ENCODE data around the gene KLHL24.
"Not testable (repeated sequence)": the region's sequence is repeated elsewhere in the genome, so short reads cannot be mapped to it uniquely, and the experiment has no call there.

Gene KLHL24

GRCh38 chr3:183695569-183696364 is 60.3 kb downstream of the KLHL24 start:
- no peak for DNase-seq (ENCODE audit: low spot score)

GRCh38 chr3:183697123-183697609 is 61.7 kb downstream of the KLHL24 start:
- DNase-seq (ENCODE audit: low spot score) = no peak

GRCh38 chr3:183697610-183698317 is 62.3 kb downstream of the KLHL24 start, which contains the start of gene YEATS2:
TSS of gene YEATS2 (plus strand) at chr3:183697797. CDS start at chr3:183715163, 17,366 bp downstream.
- DNase-seq (ENCODE audit: low spot score) = peak; percentile 99

- peak; percentile 77 for DNase-seq (ENCODE audit: low spot score)
Observed at GRCh38 chr3:183698318-183698751, 62.9 kb downstream of the KLHL24 start.

- no peak for DNase-seq (ENCODE audit: low spot score)
Observed at GRCh38 chr3:183698756-183699155, 63.3 kb downstream of the KLHL24 start.

GRCh38 chr3:183699238-183699947 is 64.0 kb downstream of the KLHL24 start:
- no peak for DNase-seq (ENCODE audit: low spot score)

- DNase-seq (ENCODE audit: low spot score) = no peak
Observed at GRCh38 chr3:183701744-183702143, 66.3 kb downstream of the KLHL24 start.

- DNase-seq (ENCODE audit: low spot score) = not testable (repeated sequence)
Observed at GRCh38 chr3:183703892-183704291, 68.5 kb downstream of the KLHL24 start.

- no peak for DNase-seq (ENCODE audit: low spot score)
Observed at GRCh38 chr3:183710231-183710630, 74.8 kb downstream of the KLHL24 start.

GRCh38 chr3:183711516-183711915 is 76.1 kb downstream of the KLHL24 start:
- no peak for DNase-seq (ENCODE audit: low spot score)

GRCh38 chr3:183714622-183715021 is 79.2 kb downstream of the KLHL24 start:
- DNase-seq (ENCODE audit: low spot score) = no peak

- DNase-seq (ENCODE audit: low spot score) = no peak
Observed at GRCh38 chr3:183718012-183718411, 82.6 kb downstream of the KLHL24 start.

GRCh38 chr3:183725387-183725786 is 90.0 kb downstream of the KLHL24 start:
- DNase-seq (ENCODE audit: low spot score) = no peak

GRCh38 chr3:183728204-183728603 is 92.8 kb downstream of the KLHL24 start:
- DNase-seq (ENCODE audit: low spot score) = no peak

GRCh38 chr3:183730361-183730760 is 94.9 kb downstream of the KLHL24 start:
- DNase-seq (ENCODE audit: low spot score) = no peak

GRCh38 chr3:183731611-183732010 is 96.2 kb downstream of the KLHL24 start:
- DNase-seq (ENCODE audit: low spot score) = no peak

GRCh38 chr3:183733553-183733952 is 98.1 kb downstream of the KLHL24 start:
- DNase-seq (ENCODE audit: low spot score) = no peak

Data from iPS-NIHi11 (cell line).